NB4 (cell line): ENCODE data around the gene ARSI.

Experiments used
- DNase-seq: peaks from one replicate; pipeline ENCODE4 v3.0.0; 2010; ENCODE audit warnings: low read depth
- H3K4me3 ChIP-seq: one replicate; pipeline ENCODE4 v1.5.1; 2011; ENCODE audit warnings: mild to moderate bottlenecking, low read depth, low read length, moderate library complexity
- MYC ChIP-seq: IDR thresholded peaks from 2 replicates; pipeline ENCODE4 v1.6.1; 2011; ENCODE audit warnings: low read depth, low read length
- POLR2A ChIP-seq: IDR thresholded peaks from 2 replicates; pipeline ENCODE4 v1.6.1; 2011; ENCODE audit warnings: mild to moderate bottlenecking; ENCODE audit not compliant: insufficient read length; ENCODE audit errors: extremely low read depth
- TF ChIP-seq, protein P1 (sequence below): IDR thresholded peaks from one replicate; pipeline ENCODE4 v1.5.1; 2012; ENCODE audit warnings: low read depth, low read length
- TF ChIP-seq, protein P2 (sequence below): IDR thresholded peaks from 2 replicates; pipeline ENCODE4 v1.6.1; 2011; ENCODE audit warnings: low read depth, low read length

The ARSI gene

GRCh38 chr5:150326707-150327106 is 24.0 kb upstream of the ARSI start:
- no peak for DNase-seq
- TF ChIP-seq MYC (no peak), POLR2A (no peak)
- TF ChIP-seq, protein P1, sequence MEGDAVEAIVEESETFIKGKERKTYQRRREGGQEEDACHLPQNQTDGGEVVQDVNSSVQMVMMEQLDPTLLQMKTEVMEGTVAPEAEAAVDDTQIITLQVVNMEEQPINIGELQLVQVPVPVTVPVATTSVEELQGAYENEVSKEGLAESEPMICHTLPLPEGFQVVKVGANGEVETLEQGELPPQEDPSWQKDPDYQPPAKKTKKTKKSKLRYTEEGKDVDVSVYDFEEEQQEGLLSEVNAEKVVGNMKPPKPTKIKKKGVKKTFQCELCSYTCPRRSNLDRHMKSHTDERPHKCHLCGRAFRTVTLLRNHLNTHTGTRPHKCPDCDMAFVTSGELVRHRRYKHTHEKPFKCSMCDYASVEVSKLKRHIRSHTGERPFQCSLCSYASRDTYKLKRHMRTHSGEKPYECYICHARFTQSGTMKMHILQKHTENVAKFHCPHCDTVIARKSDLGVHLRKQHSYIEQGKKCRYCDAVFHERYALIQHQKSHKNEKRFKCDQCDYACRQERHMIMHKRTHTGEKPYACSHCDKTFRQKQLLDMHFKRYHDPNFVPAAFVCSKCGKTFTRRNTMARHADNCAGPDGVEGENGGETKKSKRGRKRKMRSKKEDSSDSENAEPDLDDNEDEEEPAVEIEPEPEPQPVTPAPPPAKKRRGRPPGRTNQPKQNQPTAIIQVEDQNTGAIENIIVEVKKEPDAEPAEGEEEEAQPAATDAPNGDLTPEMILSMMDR: no peak
- TF ChIP-seq, protein P2, sequence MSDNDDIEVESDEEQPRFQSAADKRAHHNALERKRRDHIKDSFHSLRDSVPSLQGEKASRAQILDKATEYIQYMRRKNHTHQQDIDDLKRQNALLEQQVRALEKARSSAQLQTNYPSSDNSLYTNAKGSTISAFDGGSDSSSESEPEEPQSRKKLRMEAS: no peak
- H3K4me3 ChIP-seq: no peak overlapping the region

- DNase-seq: no peak
- no peak overlapping the region for H3K4me3 ChIP-seq
- TF ChIP-seq, protein P1: no peak
- TF ChIP-seq POLR2A: no peak
- TF ChIP-seq, protein P2: no peak
- no peak for TF ChIP-seq MYC
Measured at GRCh38 chr5:150325426-150325825, 22.7 kb upstream of the ARSI start.

DNA sequence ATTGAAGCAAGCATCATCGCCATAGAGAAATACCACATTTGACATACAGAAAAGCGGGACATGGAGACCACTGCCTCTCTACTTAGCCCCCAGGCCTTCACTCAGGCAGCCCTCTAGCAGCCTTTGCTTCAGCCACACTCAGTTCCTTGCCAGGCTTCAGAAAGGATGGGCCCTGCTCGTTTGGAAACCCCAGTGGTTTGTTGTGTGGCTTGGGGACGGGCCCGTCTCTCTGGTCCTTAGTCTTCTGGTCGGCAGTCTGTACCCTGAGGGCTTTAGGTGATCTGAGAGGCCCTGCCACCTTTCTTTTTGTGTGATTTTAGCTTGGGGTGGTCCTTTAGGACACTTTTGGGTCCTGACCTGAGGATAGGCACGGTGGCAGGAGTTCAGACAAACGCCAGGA is 21.1 kb upstream of the ARSI start:
- no peak for DNase-seq
- TF ChIP-seq MYC (no peak), POLR2A (no peak)
- TF ChIP-seq, protein P1: no peak
- TF ChIP-seq, protein P2: no peak
- H3K4me3 ChIP-seq: no peak overlapping the region

DNA sequence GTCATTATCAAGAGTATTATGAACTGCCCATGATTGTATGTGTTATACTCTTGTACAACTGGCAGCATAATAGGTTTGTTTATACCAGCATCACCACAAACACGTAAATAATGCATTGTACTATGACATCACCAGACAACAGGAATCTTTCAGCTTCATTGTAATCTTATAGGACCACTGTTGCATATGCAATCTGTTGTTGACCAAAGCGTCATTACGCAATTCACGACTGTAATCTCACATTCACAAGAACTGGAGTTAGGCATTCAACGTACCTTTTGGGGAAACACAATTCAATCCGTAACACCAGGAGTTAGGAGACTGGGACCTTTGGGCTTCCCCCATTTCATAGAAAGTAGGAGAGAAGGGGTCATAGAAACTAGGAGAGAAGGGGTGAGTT is 20.4 kb upstream of the ARSI start:
- DNase-seq: peak; percentile 55
- no peak overlapping the region for H3K4me3 ChIP-seq

GRCh38 chr5:150322202-150322601 is 19.5 kb upstream of the ARSI start:
- no peak for DNase-seq
- no peak overlapping the region for H3K4me3 ChIP-seq
- TF ChIP-seq, protein P2: no peak
- TF ChIP-seq POLR2A (no peak), MYC (no peak)
- TF ChIP-seq, protein P1: no peak

More for the DNA sequence above, 20.4 kb upstream of the ARSI start:
- TF ChIP-seq MYC (no peak), POLR2A (no peak)
- TF ChIP-seq, protein P1: no peak
- TF ChIP-seq, protein P2: no peak

- TF ChIP-seq POLR2A (no peak), MYC (no peak)
- TF ChIP-seq, protein P1: no peak
- TF ChIP-seq, protein P2: no peak
Measured at GRCh38 chr5:150321784-150322183, 19.1 kb upstream of the ARSI start.

More at GRCh38 chr5:150321784-150322183, 19.1 kb upstream of the ARSI start:
- no peak for DNase-seq
- H3K4me3 ChIP-seq: no peak overlapping the region
